Coronary artery (tissue), 2 donors: ENCODE results near the gene RBBP8NL.

Source experiments
- DNase-seq: peaks from one replicate; pipeline ENCODE4 v3.0.0-alpha.2; 2017; ENCODE audit warnings: low spot score
- H3K27ac ChIP-seq, 2 donors: fragments of 200-600 bp; sonication (generic); one replicate each; pipeline ENCODE4 v1.5.1; 2016 to 2019
- H3K4me3 ChIP-seq: fragments of 200-600 bp; sonication (generic); 2 replicates; pipeline ENCODE4 v1.5.1; 2016; ENCODE audit warnings: mild to moderate bottlenecking, moderate library complexity
- CTCF ChIP-seq: fragments of 200-600 bp; sonication (generic); IDR thresholded peaks from one replicate; pipeline ENCODE4 v1.5.1; 2019; ENCODE audit warnings: antibody characterized with exemption

RBBP8NL gene

GRCh38 chr20:62404761-62405107 lies 22.6 kb downstream of the RBBP8NL start:
- no peak for TF ChIP-seq CTCF
- no peak overlapping the region for H3K27ac ChIP-seq
- DNase-seq, result no peak
- no peak overlapping the region for H3K4me3 ChIP-seq

GRCh38 chr20:62404112-62404665 lies 23.1 kb downstream of the RBBP8NL start:
- H3K27ac ChIP-seq, result no peak overlapping the region
- DNase-seq, result no peak
- H3K4me3 ChIP-seq, result no peak overlapping the region
- no peak for TF ChIP-seq CTCF

GRCh38 chr20:62403331-62403730 lies 24.0 kb downstream of the RBBP8NL start:
- H3K27ac ChIP-seq, result no peak overlapping the region
- TF ChIP-seq CTCF, result no peak
- DNase-seq, result no peak
- H3K4me3 ChIP-seq, result no peak overlapping the region

- no peak for DNase-seq
- no peak for TF ChIP-seq CTCF
- H3K27ac ChIP-seq, result no peak overlapping the region
- H3K4me3 ChIP-seq, result no peak overlapping the region
Measured at GRCh38 chr20:62402456-62403150, 24.7 kb downstream of the RBBP8NL start.

GRCh38 chr20:62401331-62401779 lies 26.0 kb downstream of the RBBP8NL start:
- Histone ChIP-seq H3K27ac (no peak overlapping the region), H3K4me3 (no peak overlapping the region)
- no peak for DNase-seq
- TF ChIP-seq CTCF, result no peak

GRCh38 chr20:62400541-62400940 lies 26.8 kb downstream of the RBBP8NL start:
- no peak for DNase-seq
- TF ChIP-seq CTCF, result no peak
- Histone ChIP-seq H3K27ac (no peak overlapping the region), H3K4me3 (no peak overlapping the region)

- no peak for DNase-seq
- H3K4me3 ChIP-seq, result no peak overlapping the region
- TF ChIP-seq CTCF, result no peak
- no peak overlapping the region for H3K27ac ChIP-seq
Measured at GRCh38 chr20:62400021-62400420, 27.3 kb downstream of the RBBP8NL start.
